ENCODE results near the gene MPL.

The MPL gene

DNA sequence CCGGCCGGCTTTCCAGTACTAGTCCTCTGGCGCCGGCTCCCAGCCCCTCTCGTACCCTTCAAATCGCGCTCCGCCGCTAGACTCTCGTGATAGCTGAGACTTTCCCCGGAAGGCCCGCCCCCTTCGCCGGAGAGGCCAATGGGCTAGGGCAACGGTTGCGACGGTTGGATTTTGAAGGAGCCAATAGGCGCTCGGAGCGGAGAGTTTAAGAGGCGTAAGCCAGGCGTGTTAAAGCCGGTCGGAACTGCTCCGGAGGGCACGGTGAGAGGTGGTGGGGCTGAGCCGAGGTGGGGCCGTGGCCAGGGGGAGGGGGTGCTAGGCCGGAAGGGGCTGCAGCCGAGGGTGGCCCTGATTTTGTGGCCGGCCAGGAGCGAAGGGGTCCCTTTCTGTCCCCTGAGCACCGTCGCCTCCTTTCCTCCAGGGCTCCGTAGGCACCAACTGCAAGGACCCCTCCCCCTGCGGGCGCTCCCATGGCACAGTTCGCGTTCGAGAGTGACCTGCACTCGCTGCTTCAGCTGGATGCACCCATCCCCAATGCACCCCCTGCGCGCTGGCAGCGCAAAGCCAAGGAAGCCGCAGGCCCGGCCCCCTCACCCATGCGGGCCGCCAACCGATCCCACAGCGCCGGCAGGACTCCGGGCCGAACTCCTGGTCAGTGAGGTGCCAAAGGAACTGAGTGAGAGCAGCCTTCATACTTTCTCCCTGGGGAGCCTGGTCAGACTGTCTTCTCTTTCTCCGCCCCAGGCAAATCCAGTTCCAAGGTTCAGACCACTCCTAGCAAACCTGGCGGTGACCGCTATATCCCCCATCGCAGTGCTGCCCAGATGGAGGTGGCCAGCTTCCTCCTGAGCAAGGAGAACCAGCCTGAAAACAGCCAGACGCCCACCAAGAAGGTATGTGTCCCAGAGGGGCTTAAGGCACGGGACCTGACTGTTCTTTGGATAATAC lies 21.4 kb downstream of the MPL start, which contains the start of gene CDC20 (continued):
- TF ChIP-seq, protein P1, sequence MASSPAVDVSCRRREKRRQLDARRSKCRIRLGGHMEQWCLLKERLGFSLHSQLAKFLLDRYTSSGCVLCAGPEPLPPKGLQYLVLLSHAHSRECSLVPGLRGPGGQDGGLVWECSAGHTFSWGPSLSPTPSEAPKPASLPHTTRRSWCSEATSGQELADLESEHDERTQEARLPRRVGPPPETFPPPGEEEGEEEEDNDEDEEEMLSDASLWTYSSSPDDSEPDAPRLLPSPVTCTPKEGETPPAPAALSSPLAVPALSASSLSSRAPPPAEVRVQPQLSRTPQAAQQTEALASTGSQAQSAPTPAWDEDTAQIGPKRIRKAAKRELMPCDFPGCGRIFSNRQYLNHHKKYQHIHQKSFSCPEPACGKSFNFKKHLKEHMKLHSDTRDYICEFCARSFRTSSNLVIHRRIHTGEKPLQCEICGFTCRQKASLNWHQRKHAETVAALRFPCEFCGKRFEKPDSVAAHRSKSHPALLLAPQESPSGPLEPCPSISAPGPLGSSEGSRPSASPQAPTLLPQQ (tag by site-specific recombination; IDR thresholded peaks at IDR 0.05) = peak; percentile 81
- TF ChIP-seq ZNF664 (tag by site-specific recombination; IDR thresholded peaks at IDR 0.05) = no peak
- TF ChIP-seq WT1 (tag by site-specific recombination; IDR thresholded peaks at IDR 0.05) = 0 out of 2 replicates have a peak, but pooled peaks have one; percentile 10
- peak; percentile 57; the same call in 1 of the 2 replicates for TF ChIP-seq ZNF24 (tag by site-specific recombination; IDR thresholded peaks at IDR 0.05)
- TF ChIP-seq ZBTB1 (tag by site-specific recombination; IDR thresholded peaks at IDR 0.05) = no peak
- peak; percentile 53 for TF ChIP-seq ZNF341 (tag by site-specific recombination; IDR thresholded peaks at IDR 0.05; ENCODE audit: low read depth)
- TF ChIP-seq, protein P2, sequence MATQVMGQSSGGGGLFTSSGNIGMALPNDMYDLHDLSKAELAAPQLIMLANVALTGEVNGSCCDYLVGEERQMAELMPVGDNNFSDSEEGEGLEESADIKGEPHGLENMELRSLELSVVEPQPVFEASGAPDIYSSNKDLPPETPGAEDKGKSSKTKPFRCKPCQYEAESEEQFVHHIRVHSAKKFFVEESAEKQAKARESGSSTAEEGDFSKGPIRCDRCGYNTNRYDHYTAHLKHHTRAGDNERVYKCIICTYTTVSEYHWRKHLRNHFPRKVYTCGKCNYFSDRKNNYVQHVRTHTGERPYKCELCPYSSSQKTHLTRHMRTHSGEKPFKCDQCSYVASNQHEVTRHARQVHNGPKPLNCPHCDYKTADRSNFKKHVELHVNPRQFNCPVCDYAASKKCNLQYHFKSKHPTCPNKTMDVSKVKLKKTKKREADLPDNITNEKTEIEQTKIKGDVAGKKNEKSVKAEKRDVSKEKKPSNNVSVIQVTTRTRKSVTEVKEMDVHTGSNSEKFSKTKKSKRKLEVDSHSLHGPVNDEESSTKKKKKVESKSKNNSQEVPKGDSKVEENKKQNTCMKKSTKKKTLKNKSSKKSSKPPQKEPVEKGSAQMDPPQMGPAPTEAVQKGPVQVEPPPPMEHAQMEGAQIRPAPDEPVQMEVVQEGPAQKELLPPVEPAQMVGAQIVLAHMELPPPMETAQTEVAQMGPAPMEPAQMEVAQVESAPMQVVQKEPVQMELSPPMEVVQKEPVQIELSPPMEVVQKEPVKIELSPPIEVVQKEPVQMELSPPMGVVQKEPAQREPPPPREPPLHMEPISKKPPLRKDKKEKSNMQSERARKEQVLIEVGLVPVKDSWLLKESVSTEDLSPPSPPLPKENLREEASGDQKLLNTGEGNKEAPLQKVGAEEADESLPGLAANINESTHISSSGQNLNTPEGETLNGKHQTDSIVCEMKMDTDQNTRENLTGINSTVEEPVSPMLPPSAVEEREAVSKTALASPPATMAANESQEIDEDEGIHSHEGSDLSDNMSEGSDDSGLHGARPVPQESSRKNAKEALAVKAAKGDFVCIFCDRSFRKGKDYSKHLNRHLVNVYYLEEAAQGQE (tag by site-specific recombination; IDR thresholded peaks at IDR 0.05) = no peak
- no peak for TF ChIP-seq MZF1 (tag by site-specific recombination; IDR thresholded peaks at IDR 0.05; ENCODE audit: borderline replicate concordance)
- TF ChIP-seq, protein P3, sequence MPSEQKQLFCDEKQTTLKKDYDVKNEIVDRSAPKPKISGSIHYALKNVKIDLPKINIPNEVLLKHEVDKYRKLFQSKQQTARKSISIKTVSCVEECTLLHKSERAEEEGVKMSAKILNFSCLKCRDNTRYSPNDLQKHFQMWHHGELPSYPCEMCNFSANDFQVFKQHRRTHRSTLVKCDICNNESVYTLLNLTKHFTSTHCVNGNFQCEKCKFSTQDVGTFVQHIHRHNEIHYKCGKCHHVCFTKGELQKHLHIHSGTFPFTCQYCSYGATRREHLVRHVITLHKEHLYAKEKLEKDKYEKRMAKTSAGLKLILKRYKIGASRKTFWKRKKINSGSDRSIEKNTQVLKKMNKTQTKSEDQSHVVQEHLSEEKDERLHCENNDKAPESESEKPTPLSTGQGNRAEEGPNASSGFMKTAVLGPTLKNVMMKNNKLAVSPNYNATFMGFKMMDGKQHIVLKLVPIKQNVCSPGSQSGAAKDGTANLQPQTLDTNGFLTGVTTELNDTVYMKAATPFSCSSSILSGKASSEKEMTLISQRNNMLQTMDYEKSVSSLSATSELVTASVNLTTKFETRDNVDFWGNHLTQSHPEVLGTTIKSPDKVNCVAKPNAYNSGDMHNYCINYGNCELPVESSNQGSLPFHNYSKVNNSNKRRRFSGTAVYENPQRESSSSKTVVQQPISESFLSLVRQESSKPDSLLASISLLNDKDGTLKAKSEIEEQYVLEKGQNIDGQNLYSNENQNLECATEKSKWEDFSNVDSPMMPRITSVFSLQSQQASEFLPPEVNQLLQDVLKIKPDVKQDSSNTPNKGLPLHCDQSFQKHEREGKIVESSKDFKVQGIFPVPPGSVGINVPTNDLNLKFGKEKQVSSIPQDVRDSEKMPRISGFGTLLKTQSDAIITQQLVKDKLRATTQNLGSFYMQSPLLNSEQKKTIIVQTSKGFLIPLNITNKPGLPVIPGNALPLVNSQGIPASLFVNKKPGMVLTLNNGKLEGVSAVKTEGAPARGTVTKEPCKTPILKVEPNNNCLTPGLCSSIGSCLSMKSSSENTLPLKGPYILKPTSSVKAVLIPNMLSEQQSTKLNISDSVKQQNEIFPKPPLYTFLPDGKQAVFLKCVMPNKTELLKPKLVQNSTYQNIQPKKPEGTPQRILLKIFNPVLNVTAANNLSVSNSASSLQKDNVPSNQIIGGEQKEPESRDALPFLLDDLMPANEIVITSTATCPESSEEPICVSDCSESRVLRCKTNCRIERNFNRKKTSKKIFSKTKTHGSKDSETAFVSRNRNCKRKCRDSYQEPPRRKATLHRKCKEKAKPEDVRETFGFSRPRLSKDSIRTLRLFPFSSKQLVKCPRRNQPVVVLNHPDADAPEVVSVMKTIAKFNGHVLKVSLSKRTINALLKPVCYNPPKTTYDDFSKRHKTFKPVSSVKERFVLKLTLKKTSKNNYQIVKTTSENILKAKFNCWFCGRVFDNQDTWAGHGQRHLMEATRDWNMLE (tag by site-specific recombination; conservative IDR thresholded peaks at IDR 0.05; ENCODE audit: low read depth) = peak; percentile 37; the same call in 1 of the 2 replicates
- peak; percentile 87 for TF ChIP-seq SP3 (tag by site-specific recombination; IDR thresholded peaks at IDR 0.05)
- TF ChIP-seq, protein P4, sequence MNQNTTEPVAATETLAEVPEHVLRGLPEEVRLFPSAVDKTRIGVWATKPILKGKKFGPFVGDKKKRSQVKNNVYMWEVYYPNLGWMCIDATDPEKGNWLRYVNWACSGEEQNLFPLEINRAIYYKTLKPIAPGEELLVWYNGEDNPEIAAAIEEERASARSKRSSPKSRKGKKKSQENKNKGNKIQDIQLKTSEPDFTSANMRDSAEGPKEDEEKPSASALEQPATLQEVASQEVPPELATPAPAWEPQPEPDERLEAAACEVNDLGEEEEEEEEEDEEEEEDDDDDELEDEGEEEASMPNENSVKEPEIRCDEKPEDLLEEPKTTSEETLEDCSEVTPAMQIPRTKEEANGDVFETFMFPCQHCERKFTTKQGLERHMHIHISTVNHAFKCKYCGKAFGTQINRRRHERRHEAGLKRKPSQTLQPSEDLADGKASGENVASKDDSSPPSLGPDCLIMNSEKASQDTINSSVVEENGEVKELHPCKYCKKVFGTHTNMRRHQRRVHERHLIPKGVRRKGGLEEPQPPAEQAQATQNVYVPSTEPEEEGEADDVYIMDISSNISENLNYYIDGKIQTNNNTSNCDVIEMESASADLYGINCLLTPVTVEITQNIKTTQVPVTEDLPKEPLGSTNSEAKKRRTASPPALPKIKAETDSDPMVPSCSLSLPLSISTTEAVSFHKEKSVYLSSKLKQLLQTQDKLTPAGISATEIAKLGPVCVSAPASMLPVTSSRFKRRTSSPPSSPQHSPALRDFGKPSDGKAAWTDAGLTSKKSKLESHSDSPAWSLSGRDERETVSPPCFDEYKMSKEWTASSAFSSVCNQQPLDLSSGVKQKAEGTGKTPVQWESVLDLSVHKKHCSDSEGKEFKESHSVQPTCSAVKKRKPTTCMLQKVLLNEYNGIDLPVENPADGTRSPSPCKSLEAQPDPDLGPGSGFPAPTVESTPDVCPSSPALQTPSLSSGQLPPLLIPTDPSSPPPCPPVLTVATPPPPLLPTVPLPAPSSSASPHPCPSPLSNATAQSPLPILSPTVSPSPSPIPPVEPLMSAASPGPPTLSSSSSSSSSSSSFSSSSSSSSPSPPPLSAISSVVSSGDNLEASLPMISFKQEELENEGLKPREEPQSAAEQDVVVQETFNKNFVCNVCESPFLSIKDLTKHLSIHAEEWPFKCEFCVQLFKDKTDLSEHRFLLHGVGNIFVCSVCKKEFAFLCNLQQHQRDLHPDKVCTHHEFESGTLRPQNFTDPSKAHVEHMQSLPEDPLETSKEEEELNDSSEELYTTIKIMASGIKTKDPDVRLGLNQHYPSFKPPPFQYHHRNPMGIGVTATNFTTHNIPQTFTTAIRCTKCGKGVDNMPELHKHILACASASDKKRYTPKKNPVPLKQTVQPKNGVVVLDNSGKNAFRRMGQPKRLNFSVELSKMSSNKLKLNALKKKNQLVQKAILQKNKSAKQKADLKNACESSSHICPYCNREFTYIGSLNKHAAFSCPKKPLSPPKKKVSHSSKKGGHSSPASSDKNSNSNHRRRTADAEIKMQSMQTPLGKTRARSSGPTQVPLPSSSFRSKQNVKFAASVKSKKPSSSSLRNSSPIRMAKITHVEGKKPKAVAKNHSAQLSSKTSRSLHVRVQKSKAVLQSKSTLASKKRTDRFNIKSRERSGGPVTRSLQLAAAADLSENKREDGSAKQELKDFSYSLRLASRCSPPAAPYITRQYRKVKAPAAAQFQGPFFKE (tag by site-specific recombination; IDR thresholded peaks at IDR 0.05; ENCODE audit: borderline replicate concordance) = no peak
- peak; percentile 87 for TF ChIP-seq GLIS2 (tag by site-specific recombination; IDR thresholded peaks at IDR 0.05)
- TF ChIP-seq ZXDB (tag by site-specific recombination; IDR thresholded peaks at IDR 0.05) = peak; percentile 50; the same call in 1 of the 2 replicates
- peak; percentile 48; the same call in 1 of the 2 replicates for TF ChIP-seq KLF8 (tag by site-specific recombination; IDR thresholded peaks at IDR 0.05)
- peak; percentile 49 for TF ChIP-seq GLIS1 (tag by site-specific recombination; IDR thresholded peaks at IDR 0.05)
- peak; percentile 95 for TF ChIP-seq SP2 (tag by site-specific recombination; IDR thresholded peaks at IDR 0.05)
- no peak for TF ChIP-seq ZBTB7A (tag by site-specific recombination; IDR thresholded peaks at IDR 0.05; ENCODE audit: low read depth)
- no peak for TF ChIP-seq SCRT1 (tag by site-specific recombination; IDR thresholded peaks at IDR 0.05; ENCODE audit: borderline replicate concordance)
- TF ChIP-seq ZNF792 (tag by site-specific recombination; IDR thresholded peaks at IDR 0.05) = peak; percentile 75; the same call in 1 of the 2 replicates
- TF ChIP-seq SETDB1 (IDR thresholded peaks at IDR 0.05; ENCODE audit: insufficient read length, low read length) = no peak
- no peak for TF ChIP-seq ZNF266 (tag by site-specific recombination; IDR thresholded peaks at IDR 0.05; ENCODE audit: low read depth)

Data from HEK293 (cell line).